SH-SY5Y (cell line): ENCODE measurements around the gene SH2D5.

Experiments
- GATA2 ChIP-seq: IDR thresholded peaks from 2 replicates; pipeline ENCODE4 v1.6.1; 2011; ENCODE audit warnings: mild to moderate bottlenecking, low read depth, low read length
- GATA3 ChIP-seq: IDR thresholded peaks from 2 replicates; pipeline ENCODE4 v1.6.1; 2011; ENCODE audit warnings: low read depth, mild to moderate bottlenecking, low read length, moderate library complexity

- TF ChIP-seq GATA2, result no peak
- no peak for TF ChIP-seq GATA3
These were observed 37.0 kb downstream of the SH2D5 start for GRCh38 chr1:20695515-20695914.
